HG03066 (cell line): ENCODE measurements around the gene B4GALT5.
A peak's percentile ranks its signal among the peaks of the same experiment; 100 is the strongest.
"Not testable (repeated sequence)": the region's sequence is repeated elsewhere in the genome, so short reads cannot be mapped to it uniquely, and the experiment has no call there.

Experiments
- ATAC-seq: cut with Tn5 transposase; IDR thresholded peaks from one replicate; pipeline ENCODE4 v1.9.1; 2021; ENCODE audit warnings: low read depth; ENCODE audit not compliant: unreplicated experiment

Gene B4GALT5

DNA sequence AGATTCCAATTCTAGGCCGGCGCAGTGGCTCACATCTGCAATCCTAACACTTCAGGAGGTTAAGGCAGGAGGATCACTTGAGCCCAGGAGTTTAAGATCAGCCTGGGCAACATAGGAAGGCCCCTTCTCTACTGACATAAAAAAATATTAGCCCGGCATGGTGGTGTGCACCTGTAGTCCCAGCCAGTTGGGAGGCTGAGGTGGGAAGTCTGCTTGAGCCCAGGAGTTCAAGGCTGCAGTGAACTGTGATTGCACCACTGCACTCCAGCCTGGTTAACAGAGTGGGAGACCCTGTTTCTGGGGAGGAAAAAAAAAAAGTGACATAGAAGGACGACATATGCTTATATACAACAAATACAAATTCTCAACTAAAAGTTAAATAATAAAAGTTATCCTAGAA lies 30.9 kb downstream of the B4GALT5 start:
- no peak for ATAC-seq

DNA sequence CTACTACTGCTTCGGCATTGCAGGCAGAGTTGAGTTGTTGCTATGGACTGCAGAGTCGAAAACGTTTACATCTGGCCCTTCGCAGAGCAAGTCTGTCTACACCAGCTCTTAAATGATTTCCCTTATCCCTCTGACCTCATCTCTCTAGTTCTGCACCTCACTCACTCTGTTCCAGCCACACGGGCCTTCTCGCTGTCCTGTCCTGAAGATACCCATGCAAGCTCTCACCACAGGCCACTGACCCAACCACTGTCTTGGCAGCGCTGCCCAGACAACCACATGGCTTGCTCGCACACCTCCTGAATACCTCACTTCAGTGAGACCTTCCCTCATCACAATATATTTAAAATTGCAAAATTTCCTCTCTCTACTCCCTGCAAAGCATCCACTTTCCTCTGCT lies 31.4 kb downstream of the B4GALT5 start:
- ATAC-seq: no peak

DNA sequence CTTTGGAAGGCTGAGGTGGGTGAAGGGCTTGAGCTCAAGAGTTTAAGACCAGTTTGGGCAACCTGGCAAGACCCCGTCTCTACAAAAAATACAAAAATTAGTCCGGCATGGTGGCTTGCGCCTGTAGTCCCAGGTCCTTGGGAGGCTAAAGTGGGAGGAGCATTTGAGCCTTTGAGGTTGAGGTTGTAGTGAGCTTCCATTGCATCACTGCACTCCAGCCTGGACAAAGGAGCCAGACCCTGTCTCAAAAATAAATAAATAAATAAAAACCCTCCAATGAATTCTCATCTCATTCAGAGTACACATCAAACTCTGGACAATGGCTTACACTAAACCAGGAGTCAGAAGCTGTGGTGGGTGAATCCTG lies 31.8 kb downstream of the B4GALT5 start:
- no peak for ATAC-seq

DNA sequence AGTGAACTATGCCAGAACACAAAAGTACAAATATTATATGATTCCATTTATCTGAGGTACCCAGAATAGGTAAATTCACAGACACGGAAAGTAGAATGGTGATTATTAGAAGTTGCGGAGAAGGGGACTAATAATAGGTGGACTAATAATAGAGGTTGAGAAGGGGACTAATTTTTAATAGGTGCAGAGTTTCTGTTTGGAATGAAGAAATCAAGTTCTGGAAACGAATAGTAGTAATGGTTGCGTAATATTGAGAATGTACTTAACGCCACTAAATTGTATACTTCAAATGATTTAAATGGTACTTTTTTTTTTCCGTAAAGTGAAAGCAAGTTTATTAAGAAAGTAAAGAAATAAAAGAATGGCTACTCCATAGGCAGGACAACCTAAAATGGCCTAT lies 33.2 kb downstream of the B4GALT5 start:
- no peak for ATAC-seq

DNA sequence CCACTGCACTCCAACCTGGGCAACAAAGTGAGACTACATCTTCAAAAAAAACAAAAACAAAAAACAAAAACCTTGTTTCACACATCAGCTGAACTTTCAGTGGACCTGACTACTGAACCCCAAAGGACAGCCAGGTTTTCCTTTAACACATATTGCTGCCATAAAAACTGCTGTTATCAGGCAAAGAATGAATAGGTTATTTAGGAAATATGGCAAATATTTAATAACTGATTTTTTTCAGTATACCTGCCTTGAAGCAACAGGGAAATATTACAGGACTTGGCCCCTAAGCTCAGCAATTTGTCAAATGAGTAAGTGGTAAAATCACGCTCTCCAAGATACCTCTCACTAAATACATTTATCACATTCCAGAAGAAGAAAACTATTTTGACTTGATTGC lies 34.0 kb downstream of the B4GALT5 start:
- ATAC-seq: no peak

DNA sequence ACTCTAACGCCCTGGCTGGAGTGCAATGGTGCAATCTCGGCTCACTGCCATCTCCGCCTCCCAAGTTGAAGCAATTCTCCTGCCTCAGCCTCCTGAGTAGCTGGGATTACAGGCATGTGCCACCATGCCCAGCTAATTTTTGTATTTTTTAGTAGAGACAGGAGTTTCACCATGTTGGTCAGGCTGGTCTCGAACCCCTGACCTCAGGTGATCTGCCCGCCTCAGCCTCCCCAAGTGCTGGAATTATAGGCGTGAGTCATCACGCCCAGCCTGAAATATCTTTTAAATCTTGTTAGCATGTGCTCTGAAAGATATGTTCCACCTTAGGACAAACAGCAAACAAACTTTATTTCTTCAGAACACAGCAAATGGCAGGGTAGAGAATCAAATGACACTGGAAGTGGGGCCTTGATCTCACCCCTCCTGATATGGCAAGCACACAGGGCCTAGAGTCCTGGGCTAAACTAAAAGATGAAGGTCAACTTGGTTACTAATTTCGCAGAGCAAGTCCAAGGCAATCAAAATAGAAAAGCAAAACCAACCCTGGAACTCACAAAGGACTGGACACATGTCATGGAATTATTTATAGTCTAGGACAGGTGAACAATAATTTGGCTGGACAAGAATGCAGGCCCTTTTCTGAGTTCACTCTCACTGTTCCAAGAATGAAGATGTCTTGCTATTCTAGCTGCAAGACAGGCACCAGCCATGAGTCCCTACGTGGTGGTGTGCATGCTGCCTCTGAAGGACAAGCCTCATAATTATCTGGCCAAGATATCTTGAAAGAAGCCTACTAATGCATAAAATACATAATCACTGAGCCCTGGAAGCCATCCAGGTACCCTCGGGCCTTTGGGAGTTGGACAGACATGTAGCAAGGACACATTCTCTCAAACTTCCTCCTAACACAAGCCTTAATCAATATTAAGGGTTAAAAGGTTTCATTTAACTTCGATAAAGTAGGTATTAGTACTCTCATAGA lies 35.6 kb downstream of the B4GALT5 start:
- ATAC-seq: no peak

DNA sequence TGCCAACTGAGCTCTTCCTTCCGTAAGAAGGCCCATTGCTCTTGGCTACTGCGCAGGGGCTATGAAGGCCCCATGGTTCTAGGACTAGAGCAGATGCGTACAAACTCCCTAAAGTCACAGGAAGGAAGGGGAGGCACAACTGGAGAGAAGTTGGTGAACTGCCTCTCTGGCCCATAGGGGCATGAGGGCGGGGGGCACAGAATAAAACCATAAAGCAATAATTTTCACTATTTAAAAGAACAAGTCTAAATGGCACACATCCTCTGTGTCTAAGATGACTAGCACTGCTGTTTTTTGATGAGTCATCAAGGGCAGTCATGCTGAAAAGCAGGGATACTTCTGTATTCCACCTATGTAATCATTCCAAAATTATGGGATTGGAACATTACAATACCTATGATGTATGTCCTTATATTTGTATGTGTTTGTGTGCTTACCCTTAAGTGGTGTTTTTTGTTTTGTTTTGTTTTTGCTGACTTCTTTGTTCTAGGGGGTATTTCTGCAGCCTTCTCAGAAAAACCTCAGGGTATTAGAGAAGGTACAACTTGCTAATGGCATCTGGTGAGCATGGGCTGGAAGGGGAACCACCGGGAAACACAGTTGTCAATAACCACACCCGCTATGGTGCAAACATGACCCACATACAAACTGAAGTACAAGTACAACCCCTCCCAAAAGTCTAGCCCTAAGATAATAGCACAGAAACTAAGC lies 36.9 kb downstream of the B4GALT5 start:
- ATAC-seq: peak; percentile 55

DNA sequence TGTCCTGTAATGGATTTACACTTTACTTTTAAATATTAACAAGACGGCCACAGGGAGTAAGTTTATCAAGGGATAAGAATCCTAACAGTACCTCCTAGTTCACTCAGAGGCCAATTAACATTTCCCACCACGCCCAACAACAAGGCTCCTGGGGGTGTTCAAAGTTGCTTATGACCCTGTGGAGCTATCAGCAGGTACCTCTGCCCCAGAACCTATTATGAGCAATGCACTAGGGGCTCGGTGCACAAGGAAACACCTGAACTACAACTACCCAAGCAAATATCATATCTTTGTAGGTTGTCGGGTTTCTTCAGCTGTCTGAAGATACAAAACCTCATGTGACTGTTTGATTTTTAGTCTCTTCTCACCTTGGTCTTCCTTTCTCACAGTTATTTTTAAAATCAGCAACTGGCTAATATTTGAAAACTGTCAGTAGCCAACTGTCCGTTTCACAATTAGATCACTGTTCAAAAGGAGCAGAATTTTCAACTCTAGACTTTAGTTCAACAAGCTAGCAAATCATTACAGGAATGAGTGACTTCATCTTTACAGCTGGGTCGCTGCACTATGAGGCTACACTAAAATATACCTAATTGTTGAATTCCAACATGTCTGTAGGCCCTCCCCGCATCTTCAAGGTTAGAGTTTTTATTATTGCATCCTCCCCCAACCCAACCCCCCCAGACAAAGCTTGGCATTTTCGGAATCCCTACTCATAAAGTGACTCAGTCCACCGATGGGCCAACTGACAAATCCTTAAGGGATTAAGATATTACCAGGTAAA lies 38.1 kb downstream of the B4GALT5 start:
- ATAC-seq: peak; percentile 47

DNA sequence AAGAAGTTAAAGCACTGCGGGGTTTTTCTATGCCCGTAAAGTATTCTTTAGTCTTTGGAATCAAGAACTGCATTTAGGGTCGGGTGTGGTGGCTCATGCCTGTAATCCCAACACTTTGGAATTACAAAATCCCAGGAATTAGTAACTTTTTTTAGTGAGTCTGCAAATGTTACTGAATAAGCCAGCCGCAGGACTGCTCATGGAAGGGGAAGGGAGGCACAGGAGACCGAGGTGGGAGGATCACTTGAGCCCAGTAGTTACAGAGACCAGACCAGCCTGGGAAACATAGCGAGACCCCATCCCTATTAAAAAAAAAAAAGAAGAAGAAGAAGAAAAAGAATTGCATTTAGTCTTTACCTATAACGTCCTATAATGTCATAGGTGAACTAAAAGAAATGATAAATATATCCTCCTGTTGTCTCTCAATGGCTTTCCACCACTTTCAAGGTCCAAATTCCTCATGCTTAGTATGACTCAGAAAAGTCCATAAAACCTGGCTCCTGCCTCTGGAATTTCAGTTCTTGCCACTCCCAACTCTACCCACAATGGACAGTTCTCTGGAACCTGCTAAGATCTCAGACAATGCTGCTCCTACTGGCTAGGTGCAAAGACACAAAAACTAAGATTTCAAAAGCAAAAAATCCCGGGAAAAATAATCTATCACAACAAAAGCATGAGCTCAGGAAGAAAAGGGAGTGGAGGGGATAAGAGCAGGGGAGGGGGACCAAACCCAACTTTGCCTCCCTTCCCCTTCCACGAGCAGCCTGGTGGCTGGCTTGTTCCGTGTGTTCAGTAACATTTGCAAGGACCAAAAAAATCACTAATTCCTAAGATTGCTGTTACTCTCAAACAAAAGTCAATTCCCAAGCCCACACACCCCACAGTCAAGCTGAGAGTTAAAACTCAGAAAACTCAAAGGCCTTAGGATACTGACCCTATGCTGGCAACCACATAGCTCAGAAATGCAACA lies 39.0 kb downstream of the B4GALT5 start:
- ATAC-seq: no peak

DNA sequence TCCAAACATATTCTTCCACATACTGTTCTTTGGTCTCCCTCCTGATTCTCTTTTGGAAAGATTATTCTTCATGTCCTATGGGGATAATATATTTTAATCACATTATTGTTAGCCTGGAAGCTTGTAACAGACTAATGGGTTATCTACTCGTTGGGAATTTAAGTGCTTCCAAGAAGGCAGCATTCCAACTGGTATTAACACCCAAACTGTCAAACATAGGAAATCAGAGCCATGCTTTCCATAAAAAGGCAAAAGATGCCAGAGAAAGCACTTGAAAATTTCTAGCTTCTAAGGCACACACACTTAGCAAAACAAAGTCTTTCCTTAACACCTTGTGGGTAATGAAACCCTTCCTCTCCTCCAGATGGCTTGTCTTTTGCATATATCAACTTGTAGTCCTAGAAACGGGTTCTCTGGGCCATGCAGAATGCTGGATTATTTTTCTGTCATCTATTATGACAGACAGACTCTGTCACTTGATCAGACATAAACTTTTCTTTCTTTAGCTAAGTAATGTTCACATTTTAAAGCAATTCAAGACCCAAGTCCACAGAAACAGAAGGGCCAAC lies 41.5 kb downstream of the B4GALT5 start:
- ATAC-seq: no peak

DNA sequence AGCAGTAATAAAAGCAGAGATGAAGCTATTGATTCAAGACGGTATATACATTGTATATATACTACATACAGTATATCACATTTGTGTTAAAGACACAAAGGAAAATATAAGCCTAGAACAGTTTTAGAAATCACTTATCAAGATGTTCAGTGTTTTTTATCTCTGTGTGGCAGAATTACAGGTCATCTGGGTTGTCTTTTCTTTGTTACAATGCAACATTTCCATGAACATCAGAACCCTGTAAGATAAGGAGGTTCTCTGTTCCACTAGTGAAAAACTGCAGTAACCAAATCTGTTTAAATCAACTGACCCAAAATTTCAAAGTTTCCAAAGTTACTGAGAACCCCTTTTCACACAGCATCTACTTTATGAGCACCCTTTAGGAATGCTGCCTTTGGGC lies 42.2 kb downstream of the B4GALT5 start:
- no peak for ATAC-seq

DNA sequence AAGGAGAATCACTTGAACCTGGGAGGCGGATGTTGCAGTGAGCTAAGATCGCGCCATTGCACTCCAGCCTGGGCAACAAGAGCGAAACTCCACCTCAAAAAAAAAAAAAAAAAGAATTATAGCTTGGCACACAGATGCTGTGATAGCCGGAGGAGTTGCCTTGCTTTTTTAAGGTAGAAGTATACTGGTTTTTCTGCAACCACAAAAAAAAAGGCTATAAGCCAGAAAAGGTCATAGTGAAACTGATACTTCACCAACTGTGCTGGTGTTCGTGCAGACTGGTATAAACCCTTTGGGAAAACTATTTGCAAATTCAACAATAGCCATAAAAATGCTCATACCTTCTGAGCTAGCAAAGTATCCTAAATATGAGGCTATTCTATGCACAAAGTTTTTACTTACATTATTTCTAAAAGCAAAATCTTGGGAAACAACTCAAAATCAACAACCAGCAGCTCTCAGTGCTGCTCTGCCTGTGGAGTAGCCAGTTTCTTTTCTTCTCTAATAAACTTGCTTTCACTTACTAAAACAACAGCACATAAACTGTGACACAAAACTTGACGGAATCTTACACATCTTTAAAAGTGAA lies 44.0 kb downstream of the B4GALT5 start:
- peak; percentile 61 for ATAC-seq

DNA sequence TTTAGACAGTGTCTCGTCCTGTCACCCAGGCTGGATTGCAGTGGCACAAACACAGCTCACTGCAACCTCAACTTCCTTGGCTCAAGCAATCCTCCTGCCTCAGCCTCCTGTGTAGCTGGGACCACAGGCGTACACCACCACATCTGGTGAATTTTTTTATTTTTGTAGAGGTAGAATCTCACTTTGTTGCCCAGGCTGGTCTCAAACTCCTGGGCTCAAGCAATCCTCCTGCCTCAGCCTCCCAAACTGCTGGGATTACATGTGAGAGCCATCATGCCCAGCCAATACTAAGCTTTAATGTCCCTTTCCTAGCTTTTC lies 44.8 kb downstream of the B4GALT5 start:
- not testable (repeated sequence) for ATAC-seq

DNA sequence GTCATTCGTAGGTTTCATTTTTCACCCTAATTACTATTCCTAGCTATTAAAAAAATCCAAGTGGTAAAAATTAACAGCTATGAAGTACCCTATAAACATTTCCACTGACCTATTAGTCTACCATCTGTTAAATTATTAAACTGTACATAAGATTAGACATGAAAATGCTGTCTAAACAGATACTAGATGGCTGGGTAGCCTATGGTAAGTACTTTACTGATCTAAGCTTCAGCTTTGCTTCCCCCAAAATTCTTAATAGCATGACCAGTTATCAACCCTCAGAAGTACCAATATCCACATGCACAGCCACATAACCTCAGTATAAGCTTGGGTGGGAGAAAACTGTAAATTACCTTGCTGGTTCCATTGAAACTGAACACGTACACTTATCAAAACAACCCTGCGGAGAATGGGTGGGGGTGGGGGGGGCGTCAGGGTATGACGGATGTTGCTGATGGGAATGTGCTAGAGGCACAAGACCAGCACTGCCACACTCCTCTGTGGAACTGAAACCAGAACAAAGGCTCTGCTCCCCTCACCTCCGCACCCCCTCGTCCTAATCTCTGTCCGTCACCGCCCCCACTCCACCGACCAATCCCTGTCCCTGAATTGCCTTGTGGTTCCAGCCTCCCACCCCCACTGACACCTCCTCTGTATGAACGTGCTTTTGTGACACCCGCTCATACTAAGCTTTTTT lies 45.3 kb downstream of the B4GALT5 start:
- peak; percentile 71 for ATAC-seq

DNA sequence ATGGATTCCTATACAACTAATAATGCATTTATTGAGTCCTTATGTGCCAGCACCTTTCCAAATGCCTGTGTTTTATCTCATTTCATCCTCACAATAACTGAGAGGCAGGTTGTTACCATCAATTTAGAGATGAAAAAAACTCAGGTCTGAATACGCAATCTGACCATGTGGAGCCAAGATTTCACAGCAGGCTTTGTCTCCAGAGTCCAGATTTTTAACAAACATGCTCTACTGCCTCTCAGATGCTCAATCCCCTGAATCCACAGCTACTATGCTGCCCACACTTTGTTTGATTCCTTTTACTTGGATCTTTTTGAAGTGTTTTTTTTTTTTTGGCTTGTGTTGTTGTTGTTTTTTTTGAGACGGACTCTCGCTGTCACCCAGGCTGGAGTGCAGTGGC lies 46.8 kb downstream of the B4GALT5 start:
- ATAC-seq: no peak

DNA sequence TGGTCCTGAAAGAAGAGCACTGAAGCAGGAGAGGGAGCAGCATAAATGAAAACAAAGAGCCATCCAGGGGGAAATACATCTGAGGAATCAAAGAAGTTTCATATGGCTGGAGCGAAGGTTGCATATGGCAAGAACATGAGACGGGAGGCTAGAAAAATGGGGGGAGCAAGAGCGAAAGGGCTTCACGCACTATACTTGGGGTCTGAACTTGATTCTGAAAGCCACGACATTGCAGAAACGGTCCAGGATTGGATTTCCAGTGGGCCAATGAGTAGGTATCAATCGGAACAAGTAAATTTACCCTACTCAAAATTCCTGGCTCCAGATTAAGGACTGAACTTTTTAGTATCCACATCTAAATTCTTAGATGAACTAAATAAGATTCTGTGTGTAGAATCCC lies 47.9 kb downstream of the B4GALT5 start:
- ATAC-seq: no peak

DNA sequence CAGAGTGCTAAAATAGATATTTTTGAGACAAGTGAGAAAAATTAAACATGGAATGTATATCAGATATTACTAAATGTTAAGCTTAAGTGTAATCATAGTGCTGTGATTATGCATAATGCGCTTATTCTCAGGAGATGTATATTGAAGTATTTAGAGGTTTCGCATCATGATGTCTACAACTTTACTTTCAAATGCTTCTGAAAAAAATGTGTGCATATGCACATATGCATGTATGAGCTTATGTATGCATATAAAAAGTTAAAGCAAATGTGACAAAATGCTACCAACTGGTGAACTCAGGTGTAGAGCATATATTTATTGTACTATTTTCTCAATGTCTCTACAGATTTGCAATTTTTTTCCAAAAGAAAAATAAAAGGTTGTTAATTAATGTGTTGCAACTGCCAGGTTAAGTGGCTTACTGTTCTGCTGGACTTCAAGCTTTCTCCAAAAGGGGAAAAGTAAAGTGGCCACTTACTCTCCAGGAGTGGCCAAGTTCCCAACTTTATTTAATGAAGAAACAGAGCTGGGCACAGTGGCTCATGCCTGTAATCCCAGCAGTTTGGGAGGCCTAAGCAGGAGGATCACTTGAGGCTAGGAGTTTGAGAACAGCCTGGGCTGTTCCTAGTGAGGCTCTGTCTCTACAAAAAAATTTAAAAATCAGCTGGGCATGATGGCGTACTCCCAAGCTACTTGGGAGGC lies 48.9 kb downstream of the B4GALT5 start:
- no peak for ATAC-seq

DNA sequence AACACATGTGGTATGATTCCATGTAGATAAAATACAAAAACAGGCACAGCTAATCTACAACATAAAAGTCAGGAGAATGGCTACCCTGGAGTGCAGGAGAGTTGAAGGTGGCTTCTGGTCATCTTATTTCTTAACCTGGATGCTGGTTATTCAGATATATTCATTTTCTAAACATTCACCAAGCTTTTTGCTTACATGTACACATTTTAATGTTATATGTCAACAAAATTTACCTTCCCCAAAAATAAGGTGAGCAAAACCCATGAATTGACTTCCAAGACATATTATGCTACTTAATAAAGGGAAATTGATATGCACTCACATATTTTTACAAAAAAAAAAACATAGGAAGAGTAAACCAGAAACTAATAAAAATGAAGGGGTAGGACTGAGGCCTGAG lies 50.6 kb downstream of the B4GALT5 start:
- no peak for ATAC-seq
